Measurements from ENCODE around the gene CASS4.
"Not testable (repeated sequence)": the region's sequence is repeated elsewhere in the genome, so short reads cannot be mapped to it uniquely, and the experiment has no call there.

The CASS4 gene

GRCh38 chr20:56393653-56394052, 18.4 kb upstream of the CASS4 start:
- Histone ChIP-seq H3K36me3 (peaks cover 56% of the 10 kb centered on the region), H3K4me3 (ENCODE audit: low read depth, low read length) (peak overlapping the region; percentile 99), H3K9me3 (no peaks in the 10 kb centered on the region), H3K4me1 (peaks cover 4% of the 10 kb centered on the region; the same call in 1 of the 2 replicates), H3K27me3 (no peaks in the 10 kb centered on the region)
- TF ChIP-seq CTCF (IDR thresholded peaks at IDR 0.05; ENCODE audit: low read depth, low read length): no peak
- no peak for DNase-seq

DNA sequence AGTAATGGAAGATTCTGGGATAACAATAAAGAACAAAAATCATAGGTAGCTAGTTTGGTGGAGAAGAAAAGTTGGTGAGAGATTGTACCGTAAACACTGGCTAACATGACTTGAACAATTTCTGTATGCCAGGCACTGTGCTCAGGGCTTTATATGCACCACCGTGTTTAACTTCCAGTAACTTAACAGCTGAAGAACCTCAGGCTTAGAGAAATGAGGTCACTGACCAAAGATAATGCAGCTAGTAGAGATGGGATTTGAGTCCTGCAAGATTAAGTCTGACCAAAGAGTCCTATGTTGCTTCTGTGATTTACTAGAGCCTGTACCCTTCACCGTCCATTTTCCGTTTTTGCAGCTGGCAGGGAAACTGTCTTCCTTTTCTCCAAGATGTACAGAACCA, 16.9 kb upstream of the CASS4 start:
- no peak for TF ChIP-seq CTCF (IDR thresholded peaks at IDR 0.05; ENCODE audit: low read depth, low read length)
- Histone ChIP-seq H3K9me3 (no peaks in the 10 kb centered on the region), H3K36me3 (peaks cover 56% of the 10 kb centered on the region), H3K4me3 (ENCODE audit: low read depth, low read length) (no peak overlapping the region), H3K4me1 (peaks cover 4% of the 10 kb centered on the region; the same call in 1 of the 2 replicates), H3K27me3 (no peaks in the 10 kb centered on the region)
- no peak for DNase-seq

GRCh38 chr20:56400001-56400640, 11.9 kb upstream of the CASS4 start:
- H3K4me3 ChIP-seq (ENCODE audit: low read depth, low read length): no peak overlapping the region
- TF ChIP-seq CTCF (IDR thresholded peaks at IDR 0.05; ENCODE audit: low read depth, low read length): peak; percentile 92
- H3K9me3 ChIP-seq: no peaks in the 10 kb centered on the region
- no peaks in the 10 kb centered on the region for H3K27me3 ChIP-seq
- peak; percentile 63 for DNase-seq
- H3K36me3 ChIP-seq: peaks cover 88% of the 10 kb centered on the region
- no peaks in the 10 kb centered on the region for H3K4me1 ChIP-seq

GRCh38 chr20:56403465-56403864, 8.6 kb upstream of the CASS4 start:
- DNase-seq: no peak
- H3K4me1 ChIP-seq: no peaks in the 10 kb centered on the region
- H3K36me3 ChIP-seq: peaks cover 78% of the 10 kb centered on the region
- TF ChIP-seq CTCF (IDR thresholded peaks at IDR 0.05; ENCODE audit: low read depth, low read length): no peak
- no peaks in the 10 kb centered on the region for H3K9me3 ChIP-seq
- no peak overlapping the region for H3K4me3 ChIP-seq (ENCODE audit: low read depth, low read length)
- no peaks in the 10 kb centered on the region for H3K27me3 ChIP-seq

GRCh38 chr20:56405356-56405755, 6.7 kb upstream of the CASS4 start:
- H3K4me3 ChIP-seq (ENCODE audit: low read depth, low read length); H3K4me1 ChIP-seq; H3K27me3 ChIP-seq; H3K9me3 ChIP-seq; DNase-seq: not testable (repeated sequence)
- peaks cover 60% of the 10 kb centered on the region for H3K36me3 ChIP-seq

DNA sequence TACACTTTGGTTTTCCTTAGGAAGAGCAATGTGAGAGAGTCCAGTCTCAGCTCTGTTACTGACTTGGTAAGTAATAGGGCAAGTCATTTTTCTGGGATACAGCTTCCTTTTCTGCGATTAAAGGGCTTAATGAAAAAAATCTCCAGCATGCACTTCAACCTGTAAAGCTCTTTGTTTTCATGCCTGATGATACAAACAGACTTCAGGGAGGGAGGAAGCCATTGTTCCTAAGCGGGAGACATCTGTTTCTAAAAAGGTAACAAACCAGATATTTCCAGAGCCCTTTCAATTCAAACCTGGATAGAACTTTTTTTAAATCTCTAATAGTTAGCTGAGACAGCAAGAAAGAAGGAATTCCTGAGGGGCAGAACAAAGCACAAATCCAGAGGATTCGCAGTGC, 5.2 kb upstream of the CASS4 start:
- no peak for DNase-seq
- Histone ChIP-seq H3K36me3 (peaks cover 46% of the 10 kb centered on the region), H3K4me3 (ENCODE audit: low read depth, low read length) (no peak overlapping the region), H3K9me3 (no peaks in the 10 kb centered on the region), H3K4me1 (no peaks in the 10 kb centered on the region), H3K27me3 (no peaks in the 10 kb centered on the region)
- TF ChIP-seq CTCF (IDR thresholded peaks at IDR 0.05; ENCODE audit: low read depth, low read length): no peak
